IPS DF 19.7 (cell line): ENCODE measurements around the gene AMIGO2.
"Not testable (repeated sequence)": the region's sequence is repeated elsewhere in the genome, so short reads cannot be mapped to it uniquely, and the experiment has no call there.

Source experiments
- DNase-seq: peaks from one replicate; pipeline ENCODE4 v3.0.0-alpha.2; 2013; ENCODE audit warnings: low read depth, low spot score

Gene AMIGO2

GRCh38 chr12:47079468-47079980 is at the start of gene AMIGO2, which contains the start of gene PCED1B:
AMIGO2 (minus strand) TSS chr12:47079959; CDS start chr12:47079002, 957 bp downstream.
PCED1B (plus strand) TSS chr12:47079621; CDS start chr12:47235064, 155,443 bp downstream.
- no peak for DNase-seq

GRCh38 chr12:47126246-47126645 is 46.5 kb upstream of the AMIGO2 start:
- DNase-seq: no peak

GRCh38 chr12:47124451-47124850 is 44.7 kb upstream of the AMIGO2 start:
- no peak for DNase-seq

- no peak for DNase-seq
Observed at GRCh38 chr12:47123730-47124129, 44.0 kb upstream of the AMIGO2 start.

- no peak for DNase-seq
Observed at GRCh38 chr12:47122602-47123001, 42.8 kb upstream of the AMIGO2 start.

- no peak for DNase-seq
Observed at GRCh38 chr12:47121146-47121545, 41.4 kb upstream of the AMIGO2 start.

GRCh38 chr12:47120736-47121135 is 41.0 kb upstream of the AMIGO2 start:
- DNase-seq: no peak

GRCh38 chr12:47117305-47117704 is 37.5 kb upstream of the AMIGO2 start:
- not testable (repeated sequence) for DNase-seq

- DNase-seq: no peak
Observed at GRCh38 chr12:47114481-47114892, 34.7 kb upstream of the AMIGO2 start.

- no peak for DNase-seq
Observed at GRCh38 chr12:47112679-47113078, 32.9 kb upstream of the AMIGO2 start.

GRCh38 chr12:47111854-47112253 is 32.1 kb upstream of the AMIGO2 start:
- no peak for DNase-seq

- DNase-seq: no peak
Observed at GRCh38 chr12:47111392-47111778, 31.6 kb upstream of the AMIGO2 start.

- no peak for DNase-seq
Observed at GRCh38 chr12:47110718-47111391, 31.1 kb upstream of the AMIGO2 start.

GRCh38 chr12:47110011-47110541 is 30.3 kb upstream of the AMIGO2 start:
- DNase-seq: no peak

- DNase-seq: no peak
Observed at GRCh38 chr12:47107926-47108325, 28.2 kb upstream of the AMIGO2 start.

- DNase-seq: no peak
Observed at GRCh38 chr12:47107446-47107845, 27.7 kb upstream of the AMIGO2 start.

GRCh38 chr12:47105914-47106674 is 26.3 kb upstream of the AMIGO2 start:
- no peak for DNase-seq

GRCh38 chr12:47102845-47103651 is 23.3 kb upstream of the AMIGO2 start:
- DNase-seq: no peak

GRCh38 chr12:47102406-47102805 is 22.6 kb upstream of the AMIGO2 start:
- no peak for DNase-seq

- no peak for DNase-seq
Observed at GRCh38 chr12:47100160-47100559, 20.4 kb upstream of the AMIGO2 start.

- DNase-seq: no peak
Observed at GRCh38 chr12:47099610-47100009, 19.9 kb upstream of the AMIGO2 start.

GRCh38 chr12:47098099-47098498 is 18.3 kb upstream of the AMIGO2 start:
- no peak for DNase-seq
